Upper lobe of right lung (tissue), 1 donor: Measurements from ENCODE around the gene TTC34. TPM values are rescaled to one million over a fixed set of nuclear protein-coding genes. Genes with fewer than 3 reads are reported as not detected.
A peak's percentile ranks its signal among the peaks of the same experiment; 100 is the strongest.

Experiments
- ATAC-seq: fragments of 200-7000 bp; cut with Tn5 transposase; one replicate; pipeline ENCODE4 v1.9.1; 2020; ENCODE audit warnings: mild to moderate bottlenecking, moderate library complexity
- DNase-seq: peaks from one replicate; pipeline ENCODE4 v3.0.0-alpha.2; 2020
- H3K27ac ChIP-seq: fragments of 200-600 bp; one replicate; pipeline ENCODE4 v1.8.0; 2022
- H3K27me3 ChIP-seq: fragments of 200-600 bp; one replicate; pipeline ENCODE4 v1.8.0; 2022; ENCODE audit warnings: mild to moderate bottlenecking
- H3K36me3 ChIP-seq: fragments of 200-600 bp; one replicate; pipeline ENCODE4 v1.8.0; 2022
- H3K4me1 ChIP-seq: fragments of 200-600 bp; one replicate; pipeline ENCODE4 v1.8.0; 2022
- H3K4me3 ChIP-seq: fragments of 200-600 bp; one replicate; pipeline ENCODE4 v1.8.0; 2022; ENCODE audit warnings: mild to moderate bottlenecking
- H3K9me3 ChIP-seq: fragments of 200-600 bp; one replicate; pipeline ENCODE4 v1.8.0; 2022
- CTCF ChIP-seq: fragments of 200-600 bp; IDR thresholded peaks from one replicate; pipeline ENCODE4 v1.8.0; 2022; ENCODE audit warnings: antibody characterized with exemption
- intact Hi-C: fragments of 100-400 bp; cut with DNase I; formaldehyde crosslinking; loops from one replicate; pipeline ENCODE4 v1.11.0; 2022
- total RNA-seq: library from RNA; stranded (reverse); fragmentation: NEBNext Ultra II Directional; extraction: Animal tissue kit (Norgen Biotek cat#: 25700); gene quantifications from one replicate; pipeline ENCODE4 v1.2.1, GENCODE V29; 2021
- donor health status: DM: no; HTN: yes; CAD: no; lungs with severe emphysema.

Gene TTC34
- total RNA-seq, 1 donor from 2014 or later, result 1.3 TPM

- no peaks in the 10 kb centered on the region for H3K36me3 ChIP-seq
- no peaks in the 10 kb centered on the region for H3K9me3 ChIP-seq
- DNase-seq (no peak), ATAC-seq (no peak)
- TF ChIP-seq CTCF, result no peak
- no peak overlapping the region for H3K27ac ChIP-seq
- intact Hi-C loops, result no loop called here
- no peaks in the 10 kb centered on the region for H3K4me1 ChIP-seq
- no peak overlapping the region for H3K4me3 ChIP-seq
- no peaks in the 10 kb centered on the region for H3K27me3 ChIP-seq
Measured at GRCh38 chr1:2812136-2812535, 10.6 kb upstream of the TTC34 start.

GRCh38 chr1:2811533-2811918, 10.0 kb upstream of the TTC34 start:
- DNase-seq (no peak), ATAC-seq (no peak)
- H3K27me3 ChIP-seq, result no peaks in the 10 kb centered on the region
- intact Hi-C loops, result no loop called here
- H3K4me1 ChIP-seq, result no peaks in the 10 kb centered on the region
- H3K4me3 ChIP-seq, result no peak overlapping the region
- no peak overlapping the region for H3K27ac ChIP-seq
- no peaks in the 10 kb centered on the region for H3K9me3 ChIP-seq
- H3K36me3 ChIP-seq, result no peaks in the 10 kb centered on the region
- TF ChIP-seq CTCF, result no peak

GRCh38 chr1:2810899-2811532, 9.5 kb upstream of the TTC34 start:
- intact Hi-C loops, result no loop called here
- Histone ChIP-seq H3K27me3 (peaks cover 3% of the 10 kb centered on the region), H3K27ac (no peak overlapping the region), H3K9me3 (no peaks in the 10 kb centered on the region), H3K36me3 (no peaks in the 10 kb centered on the region), H3K4me3 (no peak overlapping the region), H3K4me1 (no peaks in the 10 kb centered on the region)
- DNase-seq, result no peak
- no peak for ATAC-seq
- no peak for TF ChIP-seq CTCF

- DNase-seq (no peak), ATAC-seq (peak; percentile 3)
- Histone ChIP-seq H3K4me1 (no peaks in the 10 kb centered on the region), H3K4me3 (no peak overlapping the region), H3K27ac (no peak overlapping the region), H3K27me3 (peaks cover 11% of the 10 kb centered on the region), H3K9me3 (no peaks in the 10 kb centered on the region), H3K36me3 (no peaks in the 10 kb centered on the region)
- TF ChIP-seq CTCF, result no peak
- intact Hi-C loops, result no loop called here
Measured at GRCh38 chr1:2810281-2810680, 8.8 kb upstream of the TTC34 start.

- no peak for ATAC-seq
- intact Hi-C loops, result no loop called here
- H3K4me1 ChIP-seq, result no peaks in the 10 kb centered on the region
Measured at GRCh38 chr1:2809656-2810055, 8.2 kb upstream of the TTC34 start.

More at GRCh38 chr1:2809656-2810055, 8.2 kb upstream of the TTC34 start:
- Histone ChIP-seq H3K27ac (no peak overlapping the region), H3K27me3 (peaks cover 11% of the 10 kb centered on the region), H3K36me3 (no peaks in the 10 kb centered on the region), H3K9me3 (no peaks in the 10 kb centered on the region), H3K4me3 (no peak overlapping the region)
- DNase-seq, result no peak
- no peak for TF ChIP-seq CTCF
